Stomach (tissue), 9 donors: ENCODE data around the gene CFAP61. TPM values are rescaled to one million over a fixed set of nuclear protein-coding genes. Genes with fewer than 3 reads are reported as not detected.

ENCODE experiments used
- DNase-seq, 2 donors: peaks; one replicate each; pipeline versions ENCODE4 v3.0.0 to v3.0.0-alpha.2; 2013 to 2019
- H3K27ac ChIP-seq, 5 donors: fragments of 200-600 bp in 4 of 5; sonication (generic) in 4 of 5; one replicate each; pipeline ENCODE4 v1.5.1; 2013 to 2019; ENCODE audit warnings: mild to moderate bottlenecking in 1 of 5, moderate library complexity in 1 of 5
- H3K27me3 ChIP-seq, 3 donors: fragments of 200-600 bp; sonication (generic); one replicate each; pipeline ENCODE4 v1.5.1; 2017 to 2019; ENCODE audit warnings: mixed run types in 1 of 3
- H3K36me3 ChIP-seq, 4 donors: fragments of 200-600 bp; sonication (generic); 1 replicate in 3 of 4; 2 replicates in 1 of 4; pipeline ENCODE4 v1.5.1; 2016 to 2019
- H3K4me1 ChIP-seq, 4 donors: fragments of 200-600 bp; sonication (generic); one replicate each; pipeline ENCODE4 v1.5.1; 2016 to 2019
- H3K4me3 ChIP-seq, 4 donors: fragments of 200-600 bp; sonication (generic) in 3 of 4; one replicate each; pipeline ENCODE4 v1.5.1; 2016 to 2019; ENCODE audit warnings: mild to moderate bottlenecking in 1 of 4
- H3K9me3 ChIP-seq, 4 donors: fragments of 200-600 bp; sonication (generic); one replicate each; pipeline ENCODE4 v1.5.1; 2016 to 2019
- CTCF ChIP-seq, 7 experiments: fragments of 450-650 bp in 4 of 7; fragments of 200-600 bp in 3 of 7; sonication (generic) in 3 of 7; IDR thresholded peaks; one replicate each; pipeline ENCODE4 v1.5.1; 2016 to 2019; ENCODE audit warnings: antibody characterized with exemption in 7 of 7, control low read depth in 2 of 7, mild to moderate bottlenecking in 1 of 7
- EP300 ChIP-seq: sonication (generic); formaldehyde crosslinking; IDR thresholded peaks from one replicate; pipeline ENCODE4 v1.6.1; 2017; ENCODE audit warnings: antibody characterized with exemption
- POLR2A ChIP-seq, 4 donors: fragments of 450-650 bp; IDR thresholded peaks; one replicate each; pipeline ENCODE4 v1.6.1; 2016; ENCODE audit warnings: antibody characterized with exemption in 4 of 4, control low read depth in 2 of 4, mild to moderate bottlenecking in 1 of 4, moderate library complexity in 1 of 4
- POLR2AphosphoS5 ChIP-seq, 3 donors: sonication (generic); formaldehyde crosslinking; IDR thresholded peaks; one replicate each; pipeline ENCODE4 v1.6.1; 2016; ENCODE audit warnings: antibody characterized with exemption in 3 of 3
- WGBS, 5 donors: extraction: QIAGEN DNeasy Blood & Tissue Kit in 3 of 5; methylation state at CpG; one replicate each; pipeline versions ENCODE4 v1.1.5 to v1.1.7; 2013 to 2018; 5-methylcytosine and 5-hydroxymethylcytosine counted together
- intact Hi-C: fragments of 100-400 bp; cut with DNase I; formaldehyde crosslinking; loops from one replicate; pipeline ENCODE4 v1.15.1; 2023; ENCODE audit warnings: low total_unique reads
- polyA plus RNA-seq, 3 donors: library from polyadenylated mRNA; stranded (reverse); fragments of 200-250 nt; gene quantifications; one replicate each; pipeline ENCODE4 v1.2.3, GENCODE V29; 2013
- total RNA-seq, 5 donors: library from RNA; depleted of rRNA; stranded (reverse); fragments of >200 nt; gene quantifications; one replicate each; pipeline versions ENCODE4 v1.1.0 to v1.2.3, GENCODE V29; 2014 to 2016
- donor health status: healthy with polysubstance abuse.
- donor health status: Bipolar disorder and iron deficiency.
- donor health status: healthy.

CFAP61 gene
- total and polyA plus RNA-seq, 8 donors, result not detected

- no peaks in the 10 kb centered on the region for H3K36me3 ChIP-seq
- intact Hi-C loops, result no loop called here
- H3K9me3 ChIP-seq, result no peaks in the 10 kb centered on the region
- no peak overlapping the region for H3K27ac ChIP-seq
- H3K4me1 ChIP-seq, result peaks cover 27 to 31% (median 28%) of the 10 kb centered on the region in 4 donors
- H3K27me3 ChIP-seq, result peaks cover 21 to 96% (median 64%) of the 10 kb centered on the region in 3 donors
- no peak overlapping the region for H3K4me3 ChIP-seq
- DNase-seq, result no peak
- WGBS, 5 donors, result 26 to 43% (median 33%) methylated on average over 3 of the region's 3 CpGs
- TF ChIP-seq CTCF (IDR thresholded peaks at IDR 0.05), result no peak
Measured at GRCh38 chr20:20371681-20372080, 319.3 kb downstream of the CFAP61 start.

- Histone ChIP-seq H3K4me3 (no peak overlapping the region), H3K36me3 (no peaks in the 10 kb centered on the region), H3K9me3 (no peaks in the 10 kb centered on the region), H3K27ac (no peak overlapping the region), H3K4me1 (peaks cover 13 to 17% (median 14%) of the 10 kb centered on the region in 4 donors), H3K27me3 (peaks cover 13 to 82% (median 50%) of the 10 kb centered on the region in 3 donors)
- no peak for TF ChIP-seq EP300
- TF ChIP-seq POLR2A (IDR thresholded peaks at IDR 0.05), result no peak
- WGBS, 5 donors, result 48 to 55% (median 51%) methylated on average over 11 to 17 of the region's 17 CpGs
- intact Hi-C loops, result no loop called here
- DNase-seq, result peak in 1 of 2 donors; percentile 41
Measured at GRCh38 chr20:20373091-20373571, 320.8 kb downstream of the CFAP61 start.

GRCh38 chr20:20375862-20376261 is 323.5 kb downstream of the CFAP61 start:
- no peak for DNase-seq
- no peak overlapping the region for H3K27ac ChIP-seq
- H3K4me3 ChIP-seq, result no peak overlapping the region
- 45 to 65% (median 61%) methylated on average over 8 of the region's 8 CpGs for WGBS, 5 donors
- no peaks in the 10 kb centered on the region for H3K36me3 ChIP-seq
- H3K27me3 ChIP-seq, result peaks cover 0 to 56% (median 24%) of the 10 kb centered on the region in 3 donors
- H3K4me1 ChIP-seq, result no peaks in the 10 kb centered on the region
- intact Hi-C loops, result no loop called here
- no peak for TF ChIP-seq CTCF (IDR thresholded peaks at IDR 0.05)
- no peak for TF ChIP-seq EP300
- TF ChIP-seq POLR2A (IDR thresholded peaks at IDR 0.05), result no peak
- no peak for TF ChIP-seq POLR2AphosphoS5 (IDR thresholded peaks at IDR 0.05)
- H3K9me3 ChIP-seq, result peaks cover 0 to 8% (median 5%) of the 10 kb centered on the region in 4 donors

- peaks cover 0 to 2% (median 1%) of the 10 kb centered on the region in 4 donors for H3K9me3 ChIP-seq
- peaks cover 4 to 22% (median 16%) of the 10 kb centered on the region in 4 donors for H3K36me3 ChIP-seq
- DNase-seq, result no peak
- no peak overlapping the region for H3K27ac ChIP-seq
- H3K27me3 ChIP-seq, result peaks cover 0 to 32% (median 0%) of the 10 kb centered on the region in 3 donors
- H3K4me3 ChIP-seq, result no peak overlapping the region
- intact Hi-C loops, result no loop called here
- WGBS, 5 donors, result 35 to 62% (median 51%) methylated on average over 9 of the region's 9 CpGs
- no peaks in the 10 kb centered on the region for H3K4me1 ChIP-seq
- TF ChIP-seq EP300 (no peak), POLR2AphosphoS5 (IDR thresholded peaks at IDR 0.05) (no peak), CTCF (IDR thresholded peaks at IDR 0.05) (no peak), POLR2A (IDR thresholded peaks at IDR 0.05) (no peak)
Measured at GRCh38 chr20:20386192-20386591, 333.9 kb downstream of the CFAP61 start.

GRCh38 chr20:20390393-20390792 is 338.1 kb downstream of the CFAP61 start:
- H3K4me1 ChIP-seq, result peaks cover 0 to 4% (median 0%) of the 10 kb centered on the region in 4 donors
- H3K27ac ChIP-seq, result no peak overlapping the region
- peaks cover 24 to 62% (median 56%) of the 10 kb centered on the region in 4 donors for H3K36me3 ChIP-seq
- no peak overlapping the region for H3K4me3 ChIP-seq
- intact Hi-C loops, result no loop called here
- no peaks in the 10 kb centered on the region for H3K27me3 ChIP-seq
- 93 to 97% (median 97%) methylated on average over 9 of the region's 9 CpGs for WGBS, 5 donors
- DNase-seq, result no peak
- TF ChIP-seq POLR2A (IDR thresholded peaks at IDR 0.05), result no peak
- TF ChIP-seq CTCF (IDR thresholded peaks at IDR 0.05), result no peak
- no peak for TF ChIP-seq POLR2AphosphoS5 (IDR thresholded peaks at IDR 0.05)
- no peaks in the 10 kb centered on the region for H3K9me3 ChIP-seq
